ENCODE measurements around the gene FLVCR2. TPM values are rescaled to one million over a fixed set of nuclear protein-coding genes. Genes with fewer than 3 reads are reported as not detected.

The FLVCR2 gene
- total RNA-seq, 1 donor = 5.8 TPM

GRCh38 chr14:75547552-75548250 is 30.7 kb upstream of the FLVCR2 start:
- Histone ChIP-seq H3K4me1 (ENCODE audit: insufficient read depth, low read length) (peaks cover 22% of the 10 kb centered on the region), H3K9me3 (ENCODE audit: low read depth, low read length) (no peaks in the 10 kb centered on the region), H3K27me3 (ENCODE audit: insufficient read depth, low read length) (no peaks in the 10 kb centered on the region), H3K4me3 (ENCODE audit: low read length) (no peak overlapping the region)

- H3K9me3 ChIP-seq (ENCODE audit: low read depth, low read length) = no peaks in the 10 kb centered on the region
- H3K27me3 ChIP-seq (ENCODE audit: insufficient read depth, low read length) = no peaks in the 10 kb centered on the region
- no peak overlapping the region for H3K4me3 ChIP-seq (ENCODE audit: low read length)
Measured at GRCh38 chr14:75548544-75548943, 29.9 kb upstream of the FLVCR2 start.

GRCh38 chr14:75549169-75549568 is 29.3 kb upstream of the FLVCR2 start:
- Histone ChIP-seq H3K27me3 (ENCODE audit: insufficient read depth, low read length) (no peaks in the 10 kb centered on the region), H3K4me3 (ENCODE audit: low read length) (no peak overlapping the region), H3K4me1 (ENCODE audit: insufficient read depth, low read length) (peaks cover 8% of the 10 kb centered on the region), H3K9me3 (ENCODE audit: low read depth, low read length) (no peaks in the 10 kb centered on the region)

More at GRCh38 chr14:75548544-75548943, 29.9 kb upstream of the FLVCR2 start:
- H3K4me1 ChIP-seq (ENCODE audit: insufficient read depth, low read length) = peaks cover 14% of the 10 kb centered on the region

GRCh38 chr14:75551021-75551420 is 27.4 kb upstream of the FLVCR2 start:
- no peaks in the 10 kb centered on the region for H3K27me3 ChIP-seq (ENCODE audit: insufficient read depth, low read length)
- peaks cover 6% of the 10 kb centered on the region for H3K4me1 ChIP-seq (ENCODE audit: insufficient read depth, low read length)
- no peaks in the 10 kb centered on the region for H3K9me3 ChIP-seq (ENCODE audit: low read depth, low read length)
- no peak overlapping the region for H3K4me3 ChIP-seq (ENCODE audit: low read length)

GRCh38 chr14:75553157-75553556 is 25.3 kb upstream of the FLVCR2 start:
- H3K9me3 ChIP-seq (ENCODE audit: low read depth, low read length) = no peaks in the 10 kb centered on the region
- peaks cover 6% of the 10 kb centered on the region for H3K4me1 ChIP-seq (ENCODE audit: insufficient read depth, low read length)
- H3K4me3 ChIP-seq (ENCODE audit: low read length) = no peak overlapping the region
- no peaks in the 10 kb centered on the region for H3K27me3 ChIP-seq (ENCODE audit: insufficient read depth, low read length)

- Histone ChIP-seq H3K9me3 (ENCODE audit: low read depth, low read length) (no peaks in the 10 kb centered on the region), H3K27me3 (ENCODE audit: insufficient read depth, low read length) (no peaks in the 10 kb centered on the region), H3K4me1 (ENCODE audit: insufficient read depth, low read length) (peaks cover 6% of the 10 kb centered on the region), H3K4me3 (ENCODE audit: low read length) (no peak overlapping the region)
Measured at GRCh38 chr14:75553761-75554364, 24.6 kb upstream of the FLVCR2 start.

GRCh38 chr14:75554482-75554881 is 23.9 kb upstream of the FLVCR2 start:
- Histone ChIP-seq H3K4me3 (ENCODE audit: low read length) (no peak overlapping the region), H3K27me3 (ENCODE audit: insufficient read depth, low read length) (no peaks in the 10 kb centered on the region), H3K9me3 (ENCODE audit: low read depth, low read length) (no peaks in the 10 kb centered on the region), H3K4me1 (ENCODE audit: insufficient read depth, low read length) (peaks cover 1% of the 10 kb centered on the region)

- Histone ChIP-seq H3K4me3 (ENCODE audit: low read length) (no peak overlapping the region), H3K9me3 (ENCODE audit: low read depth, low read length) (no peaks in the 10 kb centered on the region), H3K4me1 (ENCODE audit: insufficient read depth, low read length) (peaks cover 19% of the 10 kb centered on the region), H3K27me3 (ENCODE audit: insufficient read depth, low read length) (no peaks in the 10 kb centered on the region)
Measured at GRCh38 chr14:75558440-75558839, 20.0 kb upstream of the FLVCR2 start.

GRCh38 chr14:75559045-75559444 is 19.4 kb upstream of the FLVCR2 start:
- Histone ChIP-seq H3K4me3 (ENCODE audit: low read length) (no peak overlapping the region), H3K27me3 (ENCODE audit: insufficient read depth, low read length) (no peaks in the 10 kb centered on the region), H3K4me1 (ENCODE audit: insufficient read depth, low read length) (peaks cover 19% of the 10 kb centered on the region), H3K9me3 (ENCODE audit: low read depth, low read length) (no peaks in the 10 kb centered on the region)

GRCh38 chr14:75559451-75560222 is 18.8 kb upstream of the FLVCR2 start:
- no peak overlapping the region for H3K4me3 ChIP-seq (ENCODE audit: low read length)
- peaks cover 21% of the 10 kb centered on the region for H3K4me1 ChIP-seq (ENCODE audit: insufficient read depth, low read length)
- H3K9me3 ChIP-seq (ENCODE audit: low read depth, low read length) = no peaks in the 10 kb centered on the region
- no peaks in the 10 kb centered on the region for H3K27me3 ChIP-seq (ENCODE audit: insufficient read depth, low read length)

- Histone ChIP-seq H3K4me1 (ENCODE audit: insufficient read depth, low read length) (peaks cover 24% of the 10 kb centered on the region), H3K4me3 (ENCODE audit: low read length) (no peak overlapping the region), H3K9me3 (ENCODE audit: low read depth, low read length) (no peaks in the 10 kb centered on the region), H3K27me3 (ENCODE audit: insufficient read depth, low read length) (no peaks in the 10 kb centered on the region)
Measured at GRCh38 chr14:75561013-75561432, 17.4 kb upstream of the FLVCR2 start.

- Histone ChIP-seq H3K4me3 (ENCODE audit: low read length) (no peak overlapping the region), H3K4me1 (ENCODE audit: insufficient read depth, low read length) (peaks cover 24% of the 10 kb centered on the region), H3K27me3 (ENCODE audit: insufficient read depth, low read length) (no peaks in the 10 kb centered on the region), H3K9me3 (ENCODE audit: low read depth, low read length) (no peaks in the 10 kb centered on the region)
Measured at GRCh38 chr14:75562089-75562488, 16.3 kb upstream of the FLVCR2 start.

- peaks cover 24% of the 10 kb centered on the region for H3K4me1 ChIP-seq (ENCODE audit: insufficient read depth, low read length)
- H3K27me3 ChIP-seq (ENCODE audit: insufficient read depth, low read length) = no peaks in the 10 kb centered on the region
- H3K4me3 ChIP-seq (ENCODE audit: low read length) = no peak overlapping the region
- no peaks in the 10 kb centered on the region for H3K9me3 ChIP-seq (ENCODE audit: low read depth, low read length)
Measured at GRCh38 chr14:75562489-75562888, 15.9 kb upstream of the FLVCR2 start.

- Histone ChIP-seq H3K4me3 (ENCODE audit: low read length) (no peak overlapping the region), H3K27me3 (ENCODE audit: insufficient read depth, low read length) (no peaks in the 10 kb centered on the region), H3K9me3 (ENCODE audit: low read depth, low read length) (no peaks in the 10 kb centered on the region), H3K4me1 (ENCODE audit: insufficient read depth, low read length) (peaks cover 24% of the 10 kb centered on the region)
Measured at GRCh38 chr14:75563931-75564330, 14.5 kb upstream of the FLVCR2 start.

GRCh38 chr14:75565056-75565455 is 13.4 kb upstream of the FLVCR2 start:
- H3K4me3 ChIP-seq (ENCODE audit: low read length) = no peak overlapping the region
- H3K9me3 ChIP-seq (ENCODE audit: low read depth, low read length) = no peaks in the 10 kb centered on the region
- H3K4me1 ChIP-seq (ENCODE audit: insufficient read depth, low read length) = peaks cover 17% of the 10 kb centered on the region
- H3K27me3 ChIP-seq (ENCODE audit: insufficient read depth, low read length) = no peaks in the 10 kb centered on the region

Data from mononuclear cell (primary cell).